Esophagus muscularis mucosa (tissue), 4 donors: Measurements from ENCODE around the gene OR2T8. TPM values are rescaled to one million over a fixed set of nuclear protein-coding genes. Genes with fewer than 3 reads are reported as not detected.

Experiments used
- DNase-seq: peaks from one replicate; pipeline ENCODE4 v3.0.0-alpha.2; 2017; ENCODE audit errors: extremely low spot score
- H3K27ac ChIP-seq, 4 donors: fragments of 200-600 bp; sonication (generic); replicated peaks in 1 of 4; 1 replicate in 3 of 4; 2 replicates in 1 of 4; pipeline ENCODE4 v1.5.1; 2016 to 2019; ENCODE audit warnings: mild to moderate bottlenecking in 1 of 4
- H3K27me3 ChIP-seq, 4 donors: fragments of 200-600 bp; sonication (generic); one replicate each; pipeline versions ENCODE4 v1.5.1 to v1.6.0; 2016 to 2019
- H3K36me3 ChIP-seq, 4 donors: fragments of 200-600 bp; sonication (generic); one replicate each; pipeline ENCODE4 v1.5.1; 2016 to 2019
- H3K4me1 ChIP-seq, 4 donors: fragments of 200-600 bp; sonication (generic); one replicate each; pipeline ENCODE4 v1.5.1; 2016 to 2019
- H3K4me3 ChIP-seq, 4 donors: fragments of 200-600 bp; sonication (generic); 1 replicate in 2 of 4; 2 replicates in 2 of 4; pipeline ENCODE4 v1.5.1; 2016 to 2019; ENCODE audit warnings: mild to moderate bottlenecking in 4 of 4, moderate library complexity in 1 of 4
- H3K9me3 ChIP-seq, 4 donors: fragments of 200-600 bp; sonication (generic); 1 replicate in 3 of 4; 2 replicates in 1 of 4; pipeline ENCODE4 v1.5.1; 2016 to 2019
- CTCF ChIP-seq, 3 experiments: fragments of 200-600 bp in 2 of 3; fragments of 450-650 bp in 1 of 3; sonication (generic) in 2 of 3; IDR thresholded peaks; one replicate each; pipeline ENCODE4 v1.5.1; 2017 to 2019; ENCODE audit warnings: antibody characterized with exemption in 3 of 3, mild to moderate bottlenecking in 2 of 3, moderate library complexity in 1 of 3
- EP300 ChIP-seq: sonication (generic); formaldehyde crosslinking; IDR thresholded peaks from one replicate; pipeline ENCODE4 v1.6.1; 2017; ENCODE audit warnings: antibody characterized with exemption
- POLR2A ChIP-seq: fragments of 450-650 bp; IDR thresholded peaks from one replicate; pipeline ENCODE4 v1.6.1; 2017; ENCODE audit warnings: antibody characterized with exemption, moderate library complexity, mild to moderate bottlenecking, low read depth
- POLR2AphosphoS5 ChIP-seq, 2 donors: sonication (generic); formaldehyde crosslinking; IDR thresholded peaks; one replicate each; pipeline ENCODE4 v1.6.1; 2017; ENCODE audit warnings: antibody characterized with exemption in 2 of 2
- WGBS: methylation state at CpG from one replicate; pipeline ENCODE4 v1.1.5; 2018; 5-methylcytosine and 5-hydroxymethylcytosine counted together
- intact Hi-C: fragments of 100-400 bp; cut with DNase I; formaldehyde crosslinking; loops from one replicate; pipeline ENCODE4 v1.15.1; 2023
- total RNA-seq, 4 donors: library from RNA; depleted of rRNA; stranded (reverse); fragments of >200 nt; gene quantifications; one replicate each; pipeline versions ENCODE4 v1.1.0 to v1.2.1, GENCODE V29; 2016

The OR2T8 gene
- total RNA-seq, 4 donors from 2014 or later = not detected

- no peak for DNase-seq
- Histone ChIP-seq H3K4me3 (no peak overlapping the region), H3K36me3 (no peaks in the 10 kb centered on the region), H3K4me1 (no peaks in the 10 kb centered on the region), H3K9me3 (no peaks in the 10 kb centered on the region), H3K27me3 (no peaks in the 10 kb centered on the region), H3K27ac (no peak overlapping the region)
- intact Hi-C loops = no loop called here
- 67% methylated on average over 4 of the region's 4 CpGs for WGBS
- TF ChIP-seq CTCF (IDR thresholded peaks at IDR 0.05) = no peak
- no peak for TF ChIP-seq POLR2A
- no peak for TF ChIP-seq EP300
- no peak for TF ChIP-seq POLR2AphosphoS5 (IDR thresholded peaks at IDR 0.05)
Observed at GRCh38 chr1:247962911-247963588, 43.0 kb downstream of the OR2T8 start.

GRCh38 chr1:247964933-247965332, 44.9 kb downstream of the OR2T8 start, which contains the start of gene OR2AK2:
Gene OR2AK2, plus strand, starts transcription at chr1:247965233. Its CDS starts 144 bp downstream, at chr1:247965377.
- Histone ChIP-seq H3K27me3 (no peaks in the 10 kb centered on the region), H3K27ac (no peak within 1 kb of the TSS)
- DNase-seq = no peak

GRCh38 chr1:247966532-247967204, 46.6 kb downstream of the OR2T8 start:
- H3K4me1 ChIP-seq = no peaks in the 10 kb centered on the region
- DNase-seq = no peak
- no peak overlapping the region for H3K27ac ChIP-seq
- no peaks in the 10 kb centered on the region for H3K27me3 ChIP-seq
- no peak overlapping the region for H3K4me3 ChIP-seq
- intact Hi-C loops = no loop called here
- H3K36me3 ChIP-seq = no peaks in the 10 kb centered on the region
- no peaks in the 10 kb centered on the region for H3K9me3 ChIP-seq
- no peak for TF ChIP-seq POLR2A
- TF ChIP-seq CTCF (IDR thresholded peaks at IDR 0.05) = no peak
- TF ChIP-seq POLR2AphosphoS5 (IDR thresholded peaks at IDR 0.05) = no peak
- no peak for TF ChIP-seq EP300
- WGBS = 60% methylated on average over 5 of the region's 5 CpGs

More at GRCh38 chr1:247964933-247965332, 44.9 kb downstream of the OR2T8 start, which contains the start of gene OR2AK2:
- Histone ChIP-seq H3K4me1 (no peaks in the 10 kb centered on the region), H3K9me3 (no peaks in the 10 kb centered on the region), H3K4me3 (no peak within 1 kb of the TSS), H3K36me3 (no peaks in the 10 kb centered on the region)
- no peak for TF ChIP-seq CTCF (IDR thresholded peaks at IDR 0.05)
- intact Hi-C loops = no loop called here
- WGBS = 83% methylated on average over 2 of the region's 2 CpGs

Other genes with a start within 250 kb of the OR2T8 start
- not detected for gene OR13G1, start 240.5 kb upstream of the OR2T8 start, total RNA-seq
- gene OR6F1, start 203.6 kb upstream of the OR2T8 start, total RNA-seq = not detected
- gene OR14K1, start 181.6 kb upstream of the OR2T8 start, total RNA-seq = not detected
- gene OR14A2, start 172.1 kb upstream of the OR2T8 start, total RNA-seq = not detected
- not detected for gene OR1C1, start 159.7 kb upstream of the OR2T8 start, total RNA-seq
- gene OR14A16, start 96.1 kb upstream of the OR2T8 start, total RNA-seq = not detected
- not detected for gene OR11L1, start 78.4 kb upstream of the OR2T8 start, total RNA-seq
- 1 to 10 TPM in 2 of 4 donors, under 1 TPM in 2; 0.42 to 7.3 (median 1.9) TPM for gene TRIM58, start 63.1 kb upstream of the OR2T8 start, total RNA-seq
- 1 to 10 TPM in 1 of 4 donors, under 1 TPM in 2, not detected in 1; 0.34 to 1.9 (median 0.83) TPM for gene OR2W3, start 24.7 kb upstream of the OR2T8 start, total RNA-seq
- gene OR2AJ1, start 4.6 kb downstream of the OR2T8 start, total RNA-seq = not detected
- gene OR2L8, start 28.6 kb downstream of the OR2T8 start, total RNA-seq = not detected
- not detected for gene OR2AK2, start 45.0 kb downstream of the OR2T8 start, total RNA-seq
- gene OR2L5, start 93.4 kb downstream of the OR2T8 start, total RNA-seq = not detected
- gene OR2L2, start 109.8 kb downstream of the OR2T8 start, total RNA-seq = not detected
- gene OR2L3, start 126.6 kb downstream of the OR2T8 start, total RNA-seq = not detected
- gene OR2L13, start 174.9 kb downstream of the OR2T8 start, total RNA-seq = not detected
- gene OR2M5, start 224.9 kb downstream of the OR2T8 start, total RNA-seq = not detected